Lower leg skin (tissue), 4 donors: ENCODE results near the gene MTF1. TPM values are rescaled to one million over a fixed set of nuclear protein-coding genes. Genes with fewer than 3 reads are reported as not detected.

ENCODE experiments used
- DNase-seq, 2 donors: peaks; one replicate each; pipeline ENCODE4 v3.0.0-alpha.2; 2019; ENCODE audit warnings: low spot score in 2 of 2
- H3K4me3 ChIP-seq: fragments of 200-600 bp; sonication (generic); 2 replicates; pipeline ENCODE4 v1.5.1; 2017; ENCODE audit warnings: mild to moderate bottlenecking, low read depth; ENCODE audit not compliant: poor library complexity, severe bottlenecking
- CTCF ChIP-seq, 3 donors: fragments of 450-650 bp; IDR thresholded peaks; one replicate each; pipeline ENCODE4 v1.5.1; 2016; ENCODE audit warnings: antibody characterized with exemption in 3 of 3, mild to moderate bottlenecking in 3 of 3, moderate library complexity in 2 of 3
- POLR2A ChIP-seq, 2 donors: fragments of 450-650 bp; IDR thresholded peaks; one replicate each; pipeline ENCODE4 v1.6.1; 2016 to 2017; ENCODE audit warnings: antibody characterized with exemption in 2 of 2, mild to moderate bottlenecking in 1 of 2, moderate library complexity in 1 of 2
- WGBS, 2 donors: methylation state at CpG; one replicate each; pipeline ENCODE4 v1.1.5; 2018; 5-methylcytosine and 5-hydroxymethylcytosine counted together
- intact Hi-C: fragments of 100-400 bp; cut with DNase I; formaldehyde crosslinking; loops from one replicate; pipeline ENCODE4 v1.15.0; 2023; ENCODE audit warnings: low total_unique reads
- total RNA-seq, 4 donors: library from RNA; depleted of rRNA; stranded (reverse); fragments of >200 nt; gene quantifications; one replicate each; pipeline ENCODE4 v1.1.0, GENCODE V29; 2016

The MTF1 gene
- total RNA-seq, 4 donors from 2014 or later = 6.7 to 9.6 (median 7.7) TPM

GRCh38 chr1:37890378-37891014, 31.1 kb upstream of the MTF1 start:
- no peak overlapping the region for H3K4me3 ChIP-seq
- no peak for DNase-seq
- 40 to 42% methylated on average over 4 of the region's 4 CpGs for WGBS, 2 donors
- intact Hi-C loops = no loop called here
- TF ChIP-seq CTCF (IDR thresholded peaks at IDR 0.05) (no peak), POLR2A (IDR thresholded peaks at IDR 0.05) (no peak)

DNA sequence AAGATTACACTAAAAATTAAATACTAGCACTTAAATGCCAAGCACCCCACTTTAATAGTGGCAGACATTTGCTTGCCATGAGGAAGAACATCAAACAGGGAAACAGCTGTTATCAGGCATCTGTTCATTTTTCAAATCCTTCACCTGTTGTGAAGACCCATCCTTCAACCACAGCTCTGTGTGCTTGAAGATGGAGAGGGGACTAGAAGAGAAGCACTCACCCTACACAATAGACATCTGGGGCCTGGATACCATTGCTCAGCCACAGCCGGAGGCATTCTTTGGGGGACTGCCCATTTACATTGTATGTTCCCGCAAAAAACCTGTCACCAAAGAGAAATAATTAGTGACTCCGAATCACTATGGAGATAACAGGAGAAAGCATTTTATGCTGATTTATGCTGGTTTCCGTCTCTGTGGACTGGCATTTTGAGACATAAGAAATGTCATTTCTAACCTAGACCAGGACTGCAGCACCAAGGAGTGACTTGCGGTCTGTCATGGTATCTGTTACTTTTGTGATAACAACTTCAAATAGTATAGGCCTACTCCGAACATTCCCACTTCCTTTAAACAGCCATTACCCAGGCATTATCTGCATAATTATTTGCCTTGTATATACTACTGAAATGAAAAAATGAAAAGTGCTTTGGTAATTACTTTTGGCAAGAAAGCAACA, 28.8 kb upstream of the MTF1 start:
- WGBS, 2 donors = 94% methylated on average over 6 of the region's 6 CpGs

GRCh38 chr1:37884145-37884544, 24.8 kb upstream of the MTF1 start:
- intact Hi-C loops = no loop called here
- DNase-seq = no peak
- no peak for TF ChIP-seq CTCF (IDR thresholded peaks at IDR 0.05)
- TF ChIP-seq POLR2A (IDR thresholded peaks at IDR 0.05) = no peak
- 92 to 93% methylated on average over 3 of the region's 3 CpGs for WGBS, 2 donors
- no peak overlapping the region for H3K4me3 ChIP-seq

More for the DNA sequence above, 28.8 kb upstream of the MTF1 start:
- TF ChIP-seq CTCF (IDR thresholded peaks at IDR 0.05) = no peak
- TF ChIP-seq POLR2A (IDR thresholded peaks at IDR 0.05) = no peak
- intact Hi-C loops = no loop called here
- DNase-seq = no peak
- H3K4me3 ChIP-seq = no peak overlapping the region

DNA sequence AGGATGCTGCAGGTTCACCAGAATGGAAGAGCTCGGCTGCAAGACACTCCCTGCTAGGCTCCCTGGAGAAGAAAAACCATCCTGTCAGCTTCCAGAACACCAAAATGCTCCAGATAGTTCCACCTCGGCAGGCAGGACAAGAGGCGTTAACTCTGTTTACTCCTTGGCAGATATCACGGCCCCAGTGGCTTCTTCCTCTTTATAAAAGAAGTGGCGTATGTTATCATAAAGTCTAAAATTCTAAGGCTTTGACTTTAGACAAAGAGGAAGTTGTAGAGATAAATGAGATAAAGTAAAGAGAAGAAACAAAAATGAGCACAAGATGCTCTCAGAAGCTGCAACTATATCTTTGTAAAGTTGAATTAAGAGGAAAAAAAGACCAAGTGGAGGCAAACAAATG, 24.3 kb upstream of the MTF1 start:
- intact Hi-C loops = no loop called here
- no peak for DNase-seq
- WGBS, 2 donors = 80 to 85% methylated on average over 5 of the region's 5 CpGs
- H3K4me3 ChIP-seq = no peak overlapping the region
- no peak for TF ChIP-seq POLR2A (IDR thresholded peaks at IDR 0.05)
- TF ChIP-seq CTCF (IDR thresholded peaks at IDR 0.05) = no peak

- H3K4me3 ChIP-seq = no peak overlapping the region
- intact Hi-C loops = no loop called here
- peak in 1 of 2 donors; percentile 3 for DNase-seq
- TF ChIP-seq CTCF (IDR thresholded peaks at IDR 0.05) (no peak), POLR2A (IDR thresholded peaks at IDR 0.05) (no peak)
- 92 to 94% methylated on average over 4 of the region's 4 CpGs for WGBS, 2 donors
Measured at GRCh38 chr1:37879865-37880264, 20.5 kb upstream of the MTF1 start.
